GM12875 (cell line): ENCODE measurements around the gene BCOR.

ENCODE experiments used
- H3K4me3 ChIP-seq: one replicate; pipeline ENCODE4 v1.5.1; 2011; ENCODE audit warnings: low read depth, low read length, control low read depth
- TF ChIP-seq, protein P1 (sequence below): IDR thresholded peaks from 2 replicates; pipeline ENCODE4 v1.5.1; 2011; ENCODE audit warnings: low read depth, mild to moderate bottlenecking, control low read depth, inconsistent platforms, low read length, moderate library complexity, borderline replicate concordance; ENCODE audit not compliant: insufficient read depth

BCOR gene

GRCh38 chrX:40013266-40014195 lies 84.2 kb downstream of the BCOR start:
- H3K4me3 ChIP-seq, result peak overlapping the region; percentile 60
- TF ChIP-seq, protein P1, sequence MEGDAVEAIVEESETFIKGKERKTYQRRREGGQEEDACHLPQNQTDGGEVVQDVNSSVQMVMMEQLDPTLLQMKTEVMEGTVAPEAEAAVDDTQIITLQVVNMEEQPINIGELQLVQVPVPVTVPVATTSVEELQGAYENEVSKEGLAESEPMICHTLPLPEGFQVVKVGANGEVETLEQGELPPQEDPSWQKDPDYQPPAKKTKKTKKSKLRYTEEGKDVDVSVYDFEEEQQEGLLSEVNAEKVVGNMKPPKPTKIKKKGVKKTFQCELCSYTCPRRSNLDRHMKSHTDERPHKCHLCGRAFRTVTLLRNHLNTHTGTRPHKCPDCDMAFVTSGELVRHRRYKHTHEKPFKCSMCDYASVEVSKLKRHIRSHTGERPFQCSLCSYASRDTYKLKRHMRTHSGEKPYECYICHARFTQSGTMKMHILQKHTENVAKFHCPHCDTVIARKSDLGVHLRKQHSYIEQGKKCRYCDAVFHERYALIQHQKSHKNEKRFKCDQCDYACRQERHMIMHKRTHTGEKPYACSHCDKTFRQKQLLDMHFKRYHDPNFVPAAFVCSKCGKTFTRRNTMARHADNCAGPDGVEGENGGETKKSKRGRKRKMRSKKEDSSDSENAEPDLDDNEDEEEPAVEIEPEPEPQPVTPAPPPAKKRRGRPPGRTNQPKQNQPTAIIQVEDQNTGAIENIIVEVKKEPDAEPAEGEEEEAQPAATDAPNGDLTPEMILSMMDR, result no peak

- TF ChIP-seq, protein P1, result no peak
- peak overlapping the region; percentile 60 for H3K4me3 ChIP-seq
These were observed 84.9 kb downstream of the BCOR start for GRCh38 chrX:40012868-40013265.

DNA sequence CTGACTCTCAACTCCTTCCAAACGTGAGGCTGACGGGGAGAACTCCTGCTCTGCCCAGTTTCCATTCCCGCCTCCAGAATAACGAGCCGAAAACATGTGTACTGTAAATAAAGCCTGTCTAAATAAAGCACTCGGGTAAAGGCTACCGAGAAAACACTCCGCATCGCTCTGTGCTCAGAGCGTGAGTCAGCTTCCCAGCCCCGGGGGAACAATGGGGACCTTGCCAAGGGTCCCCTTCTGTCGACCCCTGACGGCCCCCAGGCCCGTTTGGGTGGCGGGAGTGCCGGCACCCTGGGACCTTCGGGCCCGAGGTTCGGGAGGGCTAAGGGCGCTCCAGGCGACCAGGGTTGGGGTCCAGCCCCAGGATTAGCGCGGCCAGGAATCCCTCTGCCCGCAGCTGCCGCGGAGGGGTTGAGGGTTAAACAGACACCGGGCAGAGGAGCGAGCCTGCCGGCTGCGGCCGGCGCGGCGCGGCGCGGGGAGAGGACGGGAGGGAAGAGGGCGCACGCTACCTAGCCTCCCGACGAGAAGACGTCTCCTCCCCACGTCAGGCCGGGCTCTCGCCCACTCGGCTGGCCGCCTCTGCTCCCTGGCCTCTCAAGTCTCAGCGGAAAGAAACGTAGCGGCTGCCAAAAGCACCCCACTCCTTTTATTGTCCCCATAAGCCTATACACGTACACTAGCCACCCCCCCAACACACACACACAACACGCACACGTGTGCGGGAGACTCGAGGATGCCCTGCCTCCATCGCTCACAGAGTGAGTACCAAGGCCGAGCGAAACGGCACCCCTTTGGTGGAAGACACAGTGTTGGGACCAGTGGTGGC lies 85.5 kb downstream of the BCOR start:
- TF ChIP-seq, protein P1, result no peak
- peak overlapping the region; percentile 6 for H3K4me3 ChIP-seq

GRCh38 chrX:40011322-40012038 lies 86.3 kb downstream of the BCOR start:
- no peak overlapping the region for H3K4me3 ChIP-seq
- TF ChIP-seq, protein P1, result no peak

DNA sequence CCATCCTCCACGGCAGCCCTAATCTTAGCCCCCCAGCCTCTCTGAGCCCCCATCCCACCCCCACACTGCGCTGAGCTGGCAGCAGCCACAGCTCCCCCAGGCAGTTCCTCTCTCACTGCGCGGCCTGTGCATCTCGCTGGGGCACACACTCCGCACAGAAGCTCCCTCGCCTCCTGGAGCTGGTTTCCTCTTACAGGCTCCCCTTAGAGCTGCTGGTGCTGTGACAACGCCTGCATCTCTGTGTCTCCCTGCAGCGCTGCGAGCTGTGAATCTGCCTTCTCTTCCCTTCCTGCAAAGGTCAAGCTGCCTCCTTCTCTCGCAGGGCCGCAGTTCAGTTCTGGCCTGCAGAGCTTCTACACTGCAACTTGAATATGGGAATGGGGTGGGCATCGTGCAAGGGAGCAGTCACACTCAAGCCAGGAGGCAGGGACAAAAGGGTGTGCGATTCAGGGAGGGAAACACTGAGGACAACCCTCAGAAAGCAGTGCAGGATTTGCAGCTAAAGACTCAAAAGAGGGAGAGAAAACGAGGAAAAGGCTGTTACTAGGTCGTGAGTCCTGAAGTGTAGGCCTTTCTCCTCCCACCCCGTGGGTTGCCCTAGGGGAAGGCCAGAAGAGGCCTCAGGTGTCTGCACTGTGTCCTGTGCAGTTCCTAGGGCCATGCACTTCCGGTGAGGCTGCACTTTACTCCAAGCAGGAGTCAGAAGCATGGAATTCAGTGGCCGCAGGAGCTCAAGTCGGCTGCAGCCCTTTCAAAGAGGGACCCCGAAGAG lies 87.0 kb downstream of the BCOR start:
- H3K4me3 ChIP-seq, result no peak overlapping the region
- TF ChIP-seq, protein P1, result no peak

- TF ChIP-seq, protein P1, result no peak
- H3K4me3 ChIP-seq, result no peak overlapping the region
These were observed 87.9 kb downstream of the BCOR start for GRCh38 chrX:40009890-40010289.
